HUES6 (cell line): Measurements from ENCODE around the gene CHDH.

Experiments
- H3K27ac ChIP-seq: 2 replicates; pipeline ENCODE4 v1.7.0; 2013; ENCODE audit warnings: low read depth, mild to moderate bottlenecking, low read length, inconsistent platforms
- H3K27me3 ChIP-seq: 2 replicates; pipeline ENCODE4 v1.6.1; 2013; ENCODE audit warnings: low read length; ENCODE audit not compliant: control insufficient read depth, insufficient read depth
- H3K36me3 ChIP-seq: 2 replicates; pipeline ENCODE4 v1.6.1; 2013; ENCODE audit warnings: low read length; ENCODE audit not compliant: control insufficient read depth, insufficient read depth
- H3K4me1 ChIP-seq: 2 replicates; pipeline ENCODE4 v1.6.1; 2013; ENCODE audit warnings: low read length; ENCODE audit not compliant: control insufficient read depth, insufficient read depth
- H3K4me3 ChIP-seq: 2 replicates; pipeline ENCODE4 v1.5.1; 2013; ENCODE audit warnings: low read depth, low read length
- H3K9ac ChIP-seq: one replicate; pipeline ENCODE4 v1.6.1; 2013; ENCODE audit warnings: mild to moderate bottlenecking, low read length
- H3K9me3 ChIP-seq: 2 replicates; pipeline ENCODE4 v1.6.1; 2013; ENCODE audit warnings: low read depth, low read length; ENCODE audit not compliant: control insufficient read depth, insufficient read depth

Gene CHDH

DNA sequence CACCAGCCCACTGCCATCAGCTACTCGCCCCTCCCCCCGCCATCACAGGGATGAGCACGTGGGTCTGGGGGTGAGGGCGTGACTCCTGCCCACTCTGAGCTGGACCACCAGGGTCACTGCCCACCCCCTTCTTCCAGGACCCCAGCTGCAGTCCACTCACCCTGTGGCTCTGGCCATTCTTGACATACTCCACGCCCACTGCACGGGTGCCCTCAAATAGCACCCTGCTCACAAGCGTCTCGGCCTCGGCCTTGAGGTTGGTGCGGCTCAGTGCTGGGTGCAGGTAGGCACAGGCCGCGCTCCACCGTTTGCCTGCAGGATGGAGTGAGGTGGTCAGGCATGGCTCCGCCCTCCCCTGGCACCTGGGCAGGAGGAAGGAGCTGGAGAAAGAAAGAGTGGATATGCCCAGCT, 23.9 kb downstream of the CHDH start:
- Histone ChIP-seq H3K27me3 (no peaks in the 10 kb centered on the region), H3K9me3 (no peaks in the 10 kb centered on the region), H3K4me3 (no peak overlapping the region), H3K27ac (no peak overlapping the region), H3K36me3 (peaks cover 20% of the 10 kb centered on the region), H3K9ac (no peak overlapping the region), H3K4me1 (peaks cover 9% of the 10 kb centered on the region)

DNA sequence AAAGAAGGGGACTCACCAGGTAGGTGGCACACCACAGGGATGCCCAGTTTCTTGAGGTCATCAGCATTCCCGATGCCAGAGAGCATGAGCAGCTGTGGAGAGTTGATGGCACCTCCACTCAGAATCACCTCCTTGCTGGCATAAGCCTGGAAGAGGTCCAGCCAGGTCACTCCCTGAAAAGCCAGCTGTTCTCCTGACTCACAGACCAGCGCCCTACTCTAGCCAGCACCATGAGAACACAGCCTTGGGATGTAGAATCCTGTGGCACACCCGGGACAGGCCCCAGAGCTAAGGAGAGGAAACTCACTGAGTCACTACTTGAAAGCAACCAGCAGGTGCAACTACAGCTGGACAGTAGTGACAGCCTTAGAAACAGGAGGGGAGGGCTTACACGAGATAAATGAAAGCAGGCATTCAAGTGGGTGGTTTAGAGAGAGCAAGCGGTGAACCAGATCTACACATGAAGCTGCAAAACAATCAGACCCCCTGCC, 24.5 kb downstream of the CHDH start:
- Histone ChIP-seq H3K9ac (no peak overlapping the region), H3K4me3 (no peak overlapping the region), H3K36me3 (peaks cover 25% of the 10 kb centered on the region), H3K27me3 (no peaks in the 10 kb centered on the region), H3K27ac (no peak overlapping the region), H3K9me3 (no peaks in the 10 kb centered on the region), H3K4me1 (peaks cover 9% of the 10 kb centered on the region)

DNA sequence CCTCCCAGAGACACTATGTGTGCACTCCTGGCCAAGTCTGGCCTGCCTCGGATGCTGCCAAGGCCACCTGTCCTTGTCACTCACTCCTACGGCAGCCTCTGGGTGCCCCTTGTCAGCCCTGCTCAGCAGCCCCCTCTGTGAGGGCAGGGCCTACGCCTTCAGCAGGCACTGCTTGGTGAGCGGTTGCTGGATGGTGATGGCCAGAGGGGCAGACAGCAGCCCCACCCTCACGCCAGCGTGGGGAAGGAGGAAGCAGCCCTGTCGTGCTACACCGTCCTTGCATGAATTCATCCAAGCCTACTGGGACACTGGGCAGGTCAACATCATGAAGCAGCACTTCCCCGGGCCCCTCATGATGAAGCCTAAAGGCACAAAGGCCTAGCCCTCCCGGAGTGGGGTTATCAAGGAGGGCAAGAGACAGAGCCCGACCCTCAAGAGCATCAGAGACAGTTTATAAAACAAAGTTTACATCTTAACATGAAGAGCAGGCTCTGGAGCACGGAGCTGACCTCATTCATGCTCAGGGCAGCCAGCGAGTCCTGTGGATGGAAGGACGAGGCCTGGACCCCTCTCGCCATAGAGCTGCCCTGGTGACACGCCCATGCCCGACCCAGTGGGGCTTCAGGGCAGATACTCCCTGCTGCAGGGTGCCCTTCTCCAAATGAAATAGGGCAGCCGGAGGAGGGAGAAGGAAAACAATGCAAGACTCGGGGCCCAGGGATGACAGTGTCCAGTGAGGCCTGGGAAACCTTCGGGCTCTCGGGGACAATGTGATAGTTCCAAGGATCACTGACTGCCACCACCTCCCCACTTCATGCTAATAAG, 25.3 kb downstream of the CHDH start:
- no peak overlapping the region for H3K27ac ChIP-seq
- H3K4me1 ChIP-seq = peaks cover 9% of the 10 kb centered on the region
- peaks cover 25% of the 10 kb centered on the region for H3K36me3 ChIP-seq
- no peaks in the 10 kb centered on the region for H3K27me3 ChIP-seq
- no peaks in the 10 kb centered on the region for H3K9me3 ChIP-seq
- H3K9ac ChIP-seq = no peak overlapping the region
- H3K4me3 ChIP-seq = no peak overlapping the region

DNA sequence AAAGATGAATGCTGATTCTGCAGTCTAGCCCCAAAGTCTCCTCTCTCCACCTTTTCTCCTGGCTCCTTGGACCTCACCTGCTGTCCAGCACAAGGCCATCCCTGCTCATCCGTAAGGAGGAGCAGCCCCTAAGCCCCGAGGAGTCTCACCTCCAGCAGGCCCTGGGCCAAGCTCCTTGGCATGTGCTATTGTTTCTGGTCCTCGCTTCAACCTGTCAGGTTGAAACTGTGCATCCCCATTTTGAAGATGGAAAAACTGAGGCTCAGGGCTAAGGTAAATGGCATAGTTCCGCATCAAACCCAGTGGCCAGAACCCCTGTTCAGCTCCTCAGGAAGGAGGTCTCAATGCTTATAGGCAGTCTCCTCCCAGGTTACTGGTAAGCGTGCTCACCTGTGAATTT, 26.1 kb downstream of the CHDH start:
- Histone ChIP-seq H3K4me3 (no peak overlapping the region), H3K9me3 (no peaks in the 10 kb centered on the region), H3K36me3 (peaks cover 25% of the 10 kb centered on the region), H3K27me3 (no peaks in the 10 kb centered on the region), H3K4me1 (peaks cover 9% of the 10 kb centered on the region), H3K27ac (no peak overlapping the region), H3K9ac (no peak overlapping the region)

DNA sequence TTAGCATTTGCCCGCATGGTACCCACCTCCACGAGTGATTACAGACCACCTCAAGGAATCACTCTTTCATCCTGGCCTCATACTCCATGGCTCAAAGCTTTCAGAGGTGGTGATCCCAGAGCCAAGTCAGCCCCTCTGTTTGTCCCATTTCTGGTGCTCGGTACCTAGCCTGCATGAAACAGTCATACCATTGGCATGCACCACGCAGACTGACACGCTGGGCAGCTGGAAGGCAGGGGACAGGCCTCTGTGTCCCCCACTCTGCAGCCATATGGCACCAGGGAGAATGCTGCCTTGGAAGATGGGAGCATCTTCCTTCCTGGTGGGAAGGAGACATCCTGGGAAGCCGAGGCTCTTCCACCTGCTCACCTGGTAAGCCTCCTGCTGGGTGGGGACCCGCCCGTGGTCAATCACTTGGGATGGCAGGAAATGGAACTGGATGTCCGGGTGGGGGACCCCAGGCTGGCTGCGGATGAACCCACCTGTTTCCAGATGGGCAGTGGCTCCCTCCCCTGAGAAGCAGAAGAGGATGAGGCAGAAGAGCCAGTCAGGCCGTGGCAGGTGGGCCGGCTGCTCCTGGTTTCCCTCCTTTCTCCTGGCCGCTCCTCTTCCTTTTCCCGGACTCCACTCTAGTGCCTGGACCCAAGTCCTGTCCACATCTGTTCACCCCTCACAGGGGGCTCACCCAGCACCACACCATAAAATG, 26.9 kb downstream of the CHDH start:
- no peak overlapping the region for H3K9ac ChIP-seq
- no peaks in the 10 kb centered on the region for H3K9me3 ChIP-seq
- H3K4me3 ChIP-seq = no peak overlapping the region
- no peaks in the 10 kb centered on the region for H3K27me3 ChIP-seq
- H3K27ac ChIP-seq = no peak overlapping the region
- peaks cover 6% of the 10 kb centered on the region for H3K4me1 ChIP-seq
- H3K36me3 ChIP-seq = peaks cover 25% of the 10 kb centered on the region

DNA sequence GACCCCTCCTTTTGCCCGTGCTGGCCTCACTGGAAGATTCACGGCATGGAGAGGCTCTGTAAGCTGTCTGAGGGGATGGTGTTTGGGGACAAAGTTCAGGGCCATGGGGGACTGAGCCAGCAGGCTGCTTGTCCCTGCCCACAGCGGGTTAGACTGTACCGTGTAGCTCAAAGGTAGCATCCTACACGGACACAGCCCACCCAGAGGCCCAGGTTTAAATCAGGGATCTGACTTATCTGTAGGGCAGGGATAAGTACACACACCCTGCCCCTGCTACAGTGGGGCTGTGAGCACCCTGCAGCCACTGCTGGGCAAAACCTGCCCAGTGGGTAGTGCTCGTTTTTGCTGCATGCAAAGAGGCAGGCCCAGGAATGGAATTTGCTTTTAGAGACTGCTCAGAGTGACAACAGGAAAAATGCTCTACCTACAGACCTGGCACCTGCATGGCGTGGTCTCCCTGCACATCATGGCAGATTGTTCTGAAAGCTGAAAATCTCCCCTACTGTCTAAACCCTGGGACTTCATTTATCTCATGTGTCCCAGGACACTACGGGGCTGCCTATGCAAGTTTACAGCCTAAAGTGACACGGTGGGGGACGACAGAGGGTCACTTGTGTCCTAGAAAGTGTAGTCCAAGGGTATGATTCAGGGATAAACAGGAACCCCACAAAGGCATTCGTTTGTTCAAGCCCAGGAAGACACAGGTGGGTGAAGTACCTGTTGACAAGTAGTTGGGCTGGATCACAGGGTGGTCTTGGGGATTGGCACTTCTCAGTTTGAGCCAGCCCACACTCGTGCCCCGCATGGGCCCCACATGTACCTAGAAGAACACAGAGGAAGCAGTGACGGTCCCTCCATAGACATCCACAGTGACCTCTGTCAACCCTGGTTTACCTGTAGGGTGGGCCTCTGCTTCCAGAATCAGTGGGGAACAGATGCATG, 27.7 kb downstream of the CHDH start:
- Histone ChIP-seq H3K4me3 (no peak overlapping the region), H3K36me3 (peaks cover 25% of the 10 kb centered on the region)

DNA sequence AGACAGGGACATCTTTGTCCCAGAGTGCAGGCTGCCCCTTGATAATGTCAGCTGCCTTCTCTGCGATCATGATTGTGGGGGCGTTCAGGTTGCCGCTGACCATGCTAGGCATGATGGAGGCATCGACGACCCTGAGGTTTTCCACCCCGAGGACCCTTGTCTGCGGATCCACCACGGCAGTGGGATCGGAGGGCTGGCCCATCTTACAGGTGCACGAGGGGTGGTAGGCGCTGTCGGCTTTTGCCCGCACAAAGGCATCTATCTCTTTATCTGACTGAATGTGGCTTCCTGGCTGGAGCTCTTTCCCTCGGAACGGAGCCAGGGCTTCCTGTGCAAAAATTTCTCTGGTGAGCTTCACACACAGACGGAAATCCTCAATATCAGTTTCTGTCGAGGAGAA, 28.4 kb downstream of the CHDH start:
- Histone ChIP-seq H3K4me3 (no peak overlapping the region), H3K36me3 (peaks cover 24% of the 10 kb centered on the region), H3K27me3 (no peaks in the 10 kb centered on the region), H3K9me3 (no peaks in the 10 kb centered on the region), H3K9ac (no peak overlapping the region), H3K27ac (no peak overlapping the region), H3K4me1 (no peaks in the 10 kb centered on the region)

More for the DNA sequence above, 27.7 kb downstream of the CHDH start:
- no peaks in the 10 kb centered on the region for H3K9me3 ChIP-seq
- no peaks in the 10 kb centered on the region for H3K27me3 ChIP-seq
- H3K27ac ChIP-seq = no peak overlapping the region
- no peaks in the 10 kb centered on the region for H3K4me1 ChIP-seq
- H3K9ac ChIP-seq = no peak overlapping the region

DNA sequence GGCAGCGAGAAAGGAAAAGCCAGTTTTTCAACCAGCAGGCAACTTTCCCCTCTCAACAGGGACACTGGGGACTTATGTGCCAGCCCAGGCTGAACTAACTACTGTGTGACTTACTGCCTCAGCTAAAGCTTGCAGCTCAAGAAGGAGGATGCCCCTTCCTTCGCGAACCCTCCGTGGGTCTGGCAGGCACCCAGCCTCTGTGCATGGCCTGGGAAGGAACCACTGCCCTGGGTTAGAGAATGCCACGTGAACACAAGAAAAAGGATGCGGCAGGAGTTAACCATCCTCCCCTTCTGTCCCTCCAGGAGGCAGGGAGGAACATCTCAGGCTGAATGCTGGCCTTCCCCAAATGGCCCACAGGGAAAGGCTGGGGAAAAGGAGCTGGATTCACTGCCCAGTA, 29.0 kb downstream of the CHDH start:
- no peak overlapping the region for H3K27ac ChIP-seq
- peaks cover 23% of the 10 kb centered on the region for H3K36me3 ChIP-seq
- no peaks in the 10 kb centered on the region for H3K4me1 ChIP-seq

DNA sequence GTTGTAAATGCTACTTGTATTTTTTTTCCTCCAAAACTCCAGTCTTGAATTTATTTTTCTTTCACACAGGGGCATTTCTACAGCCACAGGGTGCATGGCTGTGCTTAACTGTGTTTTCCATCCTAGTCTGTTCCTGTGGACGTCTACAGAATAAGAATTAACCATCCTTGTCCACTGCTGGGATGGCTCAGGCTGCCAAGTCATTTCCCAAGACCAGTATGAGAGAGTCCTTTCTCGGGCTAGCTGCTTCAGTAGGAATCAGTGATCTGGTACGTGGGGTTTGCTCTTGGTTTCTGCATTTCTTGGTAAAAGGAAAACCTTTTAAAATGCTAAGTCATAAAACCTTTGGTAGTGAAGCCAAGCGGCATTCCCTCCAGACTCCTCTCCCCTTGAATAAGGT, 29.8 kb downstream of the CHDH start:
- Histone ChIP-seq H3K27ac (no peak overlapping the region), H3K9me3 (no peaks in the 10 kb centered on the region), H3K4me1 (no peaks in the 10 kb centered on the region), H3K36me3 (peaks cover 19% of the 10 kb centered on the region), H3K27me3 (no peaks in the 10 kb centered on the region), H3K4me3 (no peak overlapping the region), H3K9ac (no peak overlapping the region)

More for the DNA sequence above, 29.0 kb downstream of the CHDH start:
- Histone ChIP-seq H3K4me3 (no peak overlapping the region), H3K9ac (no peak overlapping the region), H3K27me3 (no peaks in the 10 kb centered on the region), H3K9me3 (no peaks in the 10 kb centered on the region)

DNA sequence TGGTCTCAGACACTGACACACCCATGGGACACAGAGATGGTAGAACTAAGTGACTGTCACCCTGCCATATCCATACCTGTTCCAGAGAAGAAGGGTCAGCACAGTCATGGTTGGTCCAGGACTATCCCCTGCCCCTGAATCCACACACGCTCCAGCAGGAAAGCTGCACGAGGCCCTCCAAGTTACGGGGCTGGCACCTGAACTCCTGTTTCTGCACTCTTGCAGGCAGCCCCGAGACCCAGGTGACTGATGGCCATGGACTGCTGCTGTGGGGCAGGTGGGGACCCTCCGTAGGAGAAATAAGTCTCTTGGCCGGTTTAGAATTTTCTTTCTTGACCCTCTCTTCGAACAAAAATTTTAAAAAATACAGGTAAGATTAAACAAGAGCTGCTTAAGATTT, 30.6 kb downstream of the CHDH start:
- Histone ChIP-seq H3K4me1 (no peaks in the 10 kb centered on the region), H3K9ac (no peak overlapping the region), H3K36me3 (peaks cover 18% of the 10 kb centered on the region), H3K27ac (no peak overlapping the region), H3K4me3 (no peak overlapping the region), H3K27me3 (no peaks in the 10 kb centered on the region), H3K9me3 (no peaks in the 10 kb centered on the region)
